Esophagus muscularis mucosa (tissue), 4 donors: ENCODE data around the gene ZNF146. TPM values are rescaled to one million over a fixed set of nuclear protein-coding genes. Genes with fewer than 3 reads are reported as not detected.

Source experiments
- DNase-seq: peaks from one replicate; pipeline ENCODE4 v3.0.0-alpha.2; 2017; ENCODE audit errors: extremely low spot score
- H3K27ac ChIP-seq, 4 donors: fragments of 200-600 bp; sonication (generic); replicated peaks in 1 of 4; 1 replicate in 3 of 4; 2 replicates in 1 of 4; pipeline ENCODE4 v1.5.1; 2016 to 2019; ENCODE audit warnings: mild to moderate bottlenecking in 1 of 4
- H3K27me3 ChIP-seq, 4 donors: fragments of 200-600 bp; sonication (generic); one replicate each; pipeline versions ENCODE4 v1.5.1 to v1.6.0; 2016 to 2019
- H3K36me3 ChIP-seq, 4 donors: fragments of 200-600 bp; sonication (generic); one replicate each; pipeline ENCODE4 v1.5.1; 2016 to 2019
- H3K4me1 ChIP-seq, 4 donors: fragments of 200-600 bp; sonication (generic); one replicate each; pipeline ENCODE4 v1.5.1; 2016 to 2019
- H3K4me3 ChIP-seq, 4 donors: fragments of 200-600 bp; sonication (generic); 1 replicate in 2 of 4; 2 replicates in 2 of 4; pipeline ENCODE4 v1.5.1; 2016 to 2019; ENCODE audit warnings: mild to moderate bottlenecking in 4 of 4, moderate library complexity in 1 of 4
- H3K9me3 ChIP-seq, 4 donors: fragments of 200-600 bp; sonication (generic); 1 replicate in 3 of 4; 2 replicates in 1 of 4; pipeline ENCODE4 v1.5.1; 2016 to 2019
- EP300 ChIP-seq: sonication (generic); formaldehyde crosslinking; IDR thresholded peaks from one replicate; pipeline ENCODE4 v1.6.1; 2017; ENCODE audit warnings: antibody characterized with exemption
- POLR2A ChIP-seq: fragments of 450-650 bp; IDR thresholded peaks from one replicate; pipeline ENCODE4 v1.6.1; 2017; ENCODE audit warnings: antibody characterized with exemption, moderate library complexity, mild to moderate bottlenecking, low read depth
- POLR2AphosphoS5 ChIP-seq, 2 donors: sonication (generic); formaldehyde crosslinking; IDR thresholded peaks; one replicate each; pipeline ENCODE4 v1.6.1; 2017; ENCODE audit warnings: antibody characterized with exemption in 2 of 2
- WGBS: methylation state at CpG from one replicate; pipeline ENCODE4 v1.1.5; 2018; 5-methylcytosine and 5-hydroxymethylcytosine counted together
- intact Hi-C: fragments of 100-400 bp; cut with DNase I; formaldehyde crosslinking; loops from one replicate; pipeline ENCODE4 v1.15.1; 2023
- total RNA-seq, 4 donors: library from RNA; depleted of rRNA; stranded (reverse); fragments of >200 nt; gene quantifications; one replicate each; pipeline versions ENCODE4 v1.1.0 to v1.2.1, GENCODE V29; 2016
- TF ChIP-seq, protein P1 (sequence below), 3 experiments: fragments of 200-600 bp in 2 of 3; fragments of 450-650 bp in 1 of 3; sonication (generic) in 2 of 3; IDR thresholded peaks; one replicate each; pipeline ENCODE4 v1.5.1; 2017 to 2019; ENCODE audit warnings: antibody characterized with exemption in 3 of 3, mild to moderate bottlenecking in 2 of 3, moderate library complexity in 1 of 3

ZNF146 gene
- total RNA-seq, 4 donors from 2014 or later: 44.9 to 78.2 (median 49.9) TPM

- Histone ChIP-seq H3K4me1 (peaks cover 0 to 23% (median 9%) of the 10 kb centered on the region in 4 donors), H3K36me3 (no peaks in the 10 kb centered on the region), H3K4me3 (peak overlapping the region; percentile 61 to 68 (median 66)), H3K9me3 (no peaks in the 10 kb centered on the region), H3K27ac (peak overlapping the region in 1 of 4 donors; percentile 60), H3K27me3 (no peaks in the 10 kb centered on the region)
- 83% methylated on average over 28 of the region's 29 CpGs for WGBS
- intact Hi-C loops: no loop called here
- TF ChIP-seq, protein P1, sequence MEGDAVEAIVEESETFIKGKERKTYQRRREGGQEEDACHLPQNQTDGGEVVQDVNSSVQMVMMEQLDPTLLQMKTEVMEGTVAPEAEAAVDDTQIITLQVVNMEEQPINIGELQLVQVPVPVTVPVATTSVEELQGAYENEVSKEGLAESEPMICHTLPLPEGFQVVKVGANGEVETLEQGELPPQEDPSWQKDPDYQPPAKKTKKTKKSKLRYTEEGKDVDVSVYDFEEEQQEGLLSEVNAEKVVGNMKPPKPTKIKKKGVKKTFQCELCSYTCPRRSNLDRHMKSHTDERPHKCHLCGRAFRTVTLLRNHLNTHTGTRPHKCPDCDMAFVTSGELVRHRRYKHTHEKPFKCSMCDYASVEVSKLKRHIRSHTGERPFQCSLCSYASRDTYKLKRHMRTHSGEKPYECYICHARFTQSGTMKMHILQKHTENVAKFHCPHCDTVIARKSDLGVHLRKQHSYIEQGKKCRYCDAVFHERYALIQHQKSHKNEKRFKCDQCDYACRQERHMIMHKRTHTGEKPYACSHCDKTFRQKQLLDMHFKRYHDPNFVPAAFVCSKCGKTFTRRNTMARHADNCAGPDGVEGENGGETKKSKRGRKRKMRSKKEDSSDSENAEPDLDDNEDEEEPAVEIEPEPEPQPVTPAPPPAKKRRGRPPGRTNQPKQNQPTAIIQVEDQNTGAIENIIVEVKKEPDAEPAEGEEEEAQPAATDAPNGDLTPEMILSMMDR (IDR thresholded peaks at IDR 0.05): no peak
- TF ChIP-seq POLR2A (no peak), EP300 (no peak), POLR2AphosphoS5 (IDR thresholded peaks at IDR 0.05) (no peak)
- no peak for DNase-seq
These were observed 43.3 kb downstream of the ZNF146 start for GRCh38 chr19:36258028-36258875.

- 97% methylated on average over 17 of the region's 20 CpGs for WGBS
- peaks cover 0 to 23% (median 9%) of the 10 kb centered on the region in 4 donors for H3K4me1 ChIP-seq
These were observed 44.3 kb downstream of the ZNF146 start for GRCh38 chr19:36259211-36259610.

GRCh38 chr19:36265064-36265463, 50.2 kb downstream of the ZNF146 start:
- no peaks in the 10 kb centered on the region for H3K27me3 ChIP-seq
- peaks cover 0 to 3% (median 0%) of the 10 kb centered on the region in 4 donors for H3K36me3 ChIP-seq
- intact Hi-C loops: no loop called here
- DNase-seq: no peak
- no peak overlapping the region for H3K4me3 ChIP-seq
- WGBS: 100% methylated on average over 2 of the region's 4 CpGs
- H3K27ac ChIP-seq: no peak overlapping the region
- H3K9me3 ChIP-seq: peaks cover 0 to 19% (median 4%) of the 10 kb centered on the region in 4 donors
- no peak for TF ChIP-seq EP300
- TF ChIP-seq, protein P1 (IDR thresholded peaks at IDR 0.05): no peak
- TF ChIP-seq POLR2AphosphoS5 (IDR thresholded peaks at IDR 0.05): no peak
- no peak for TF ChIP-seq POLR2A
- no peaks in the 10 kb centered on the region for H3K4me1 ChIP-seq

More at GRCh38 chr19:36259211-36259610, 44.3 kb downstream of the ZNF146 start:
- intact Hi-C loops: no loop called here
- Histone ChIP-seq H3K27ac (no peak overlapping the region), H3K27me3 (no peaks in the 10 kb centered on the region), H3K9me3 (no peaks in the 10 kb centered on the region), H3K4me3 (no peak overlapping the region), H3K36me3 (no peaks in the 10 kb centered on the region)
- no peak for DNase-seq
- TF ChIP-seq POLR2A (no peak), POLR2AphosphoS5 (IDR thresholded peaks at IDR 0.05) (no peak), EP300 (no peak)
- TF ChIP-seq, protein P1 (IDR thresholded peaks at IDR 0.05): no peak

- Histone ChIP-seq H3K27ac (no peak overlapping the region), H3K27me3 (no peaks in the 10 kb centered on the region), H3K9me3 (peaks cover 0 to 19% (median 4%) of the 10 kb centered on the region in 4 donors), H3K4me3 (peak overlapping the region in 3 of 4 donors; percentile 15 to 20 (median 19)), H3K4me1 (no peaks in the 10 kb centered on the region), H3K36me3 (peaks cover 0 to 3% (median 0%) of the 10 kb centered on the region in 4 donors)
- TF ChIP-seq, protein P1 (IDR thresholded peaks at IDR 0.05): no peak
- TF ChIP-seq POLR2AphosphoS5 (IDR thresholded peaks at IDR 0.05) (no peak), POLR2A (no peak), EP300 (no peak)
- no peak for DNase-seq
- WGBS: 96% methylated on average over 30 of the region's 35 CpGs
- intact Hi-C loops: no loop called here
These were observed 51.0 kb downstream of the ZNF146 start for GRCh38 chr19:36265856-36266374.
